Measurements from ENCODE around the gene MCC. TPM values are rescaled to one million over a fixed set of nuclear protein-coding genes. Genes with fewer than 3 reads are reported as not detected.

MCC gene
- total RNA-seq, 2 experiments from 2014 or later = 0.25 TPM; not detected in 1

DNA sequence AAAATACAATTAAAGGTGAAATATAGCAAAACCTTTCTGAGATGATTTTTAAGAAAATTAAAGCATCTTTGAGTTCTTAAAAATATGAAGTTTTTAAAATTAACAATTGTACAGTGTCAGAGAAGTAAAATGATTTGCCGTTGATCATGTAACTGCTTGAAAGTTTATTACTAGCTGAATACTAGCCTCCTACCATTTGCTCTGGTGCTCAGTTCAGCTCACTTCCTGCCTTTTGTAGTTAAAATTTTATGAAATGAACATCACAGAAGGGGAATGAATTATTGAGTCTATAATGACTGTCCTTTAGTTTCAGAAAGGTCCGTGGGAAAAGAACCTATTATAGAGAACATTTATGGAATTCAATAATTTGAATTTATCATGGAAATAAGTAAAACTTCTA, 34.9 kb upstream of the MCC start:
- intact Hi-C loops (cut with micrococcal nuclease; ENCODE audit: unreplicated experiment) = loop anchor here (1.0 to 5.0 kb wide), 3 partner anchors 10 to 601 kb away; partner anchors contain the start of genes DCP2, REEP5 and YTHDC2
- peaks cover 49% of the 10 kb centered on the region for H3K4me1 ChIP-seq (ENCODE audit: insufficient read depth, low read length, poor library complexity, severe bottlenecking)
- H3K36me3 ChIP-seq (ENCODE audit: insufficient read depth, low read length) = peaks cover 58% of the 10 kb centered on the region
- peak; percentile 38 for DNase-seq (ENCODE audit: low spot score)
- H3K27ac ChIP-seq (ENCODE audit: low read depth, low read length, poor library complexity, severe bottlenecking) = peak overlapping the region; percentile 90
- H3K9me2 ChIP-seq (ENCODE audit: insufficient read depth, low read length) = no peaks in the 10 kb centered on the region
- peaks cover 98% of the 10 kb centered on the region for H3K79me2 ChIP-seq (ENCODE audit: insufficient read depth, low read depth, low read length)
- no peak for TF ChIP-seq EZH2phosphoT487 (IDR thresholded peaks at IDR 0.05; ENCODE audit: borderline replicate concordance, low read depth, low read length)
- TF ChIP-seq, protein P1, sequence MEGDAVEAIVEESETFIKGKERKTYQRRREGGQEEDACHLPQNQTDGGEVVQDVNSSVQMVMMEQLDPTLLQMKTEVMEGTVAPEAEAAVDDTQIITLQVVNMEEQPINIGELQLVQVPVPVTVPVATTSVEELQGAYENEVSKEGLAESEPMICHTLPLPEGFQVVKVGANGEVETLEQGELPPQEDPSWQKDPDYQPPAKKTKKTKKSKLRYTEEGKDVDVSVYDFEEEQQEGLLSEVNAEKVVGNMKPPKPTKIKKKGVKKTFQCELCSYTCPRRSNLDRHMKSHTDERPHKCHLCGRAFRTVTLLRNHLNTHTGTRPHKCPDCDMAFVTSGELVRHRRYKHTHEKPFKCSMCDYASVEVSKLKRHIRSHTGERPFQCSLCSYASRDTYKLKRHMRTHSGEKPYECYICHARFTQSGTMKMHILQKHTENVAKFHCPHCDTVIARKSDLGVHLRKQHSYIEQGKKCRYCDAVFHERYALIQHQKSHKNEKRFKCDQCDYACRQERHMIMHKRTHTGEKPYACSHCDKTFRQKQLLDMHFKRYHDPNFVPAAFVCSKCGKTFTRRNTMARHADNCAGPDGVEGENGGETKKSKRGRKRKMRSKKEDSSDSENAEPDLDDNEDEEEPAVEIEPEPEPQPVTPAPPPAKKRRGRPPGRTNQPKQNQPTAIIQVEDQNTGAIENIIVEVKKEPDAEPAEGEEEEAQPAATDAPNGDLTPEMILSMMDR (conservative IDR thresholded peaks at IDR 0.05; ENCODE audit: low read length) = no peak
- BruUV-seq (replicated peaks) = no TSS peak
- H2AFZ ChIP-seq (ENCODE audit: low read length) = peak overlapping the region; percentile 1; the same call in 1 of the 2 replicates
- CTCF ChIA-PET (ENCODE audit: unreplicated experiment) = no interaction called here
- H4K20me1 ChIP-seq (ENCODE audit: insufficient read depth, low read length) = no peaks in the 10 kb centered on the region
- POLR2A ChIA-PET = interaction anchor here (0.9 to 3.1 kb wide), 9 partner anchors 9 to 600 kb away, joined by 3 to 20 read pairs (median 6); partner anchors contain the start of genes DCP2 and YTHDC2
- peak overlapping the region; percentile 60 for H3K4me3 ChIP-seq (ENCODE audit: low read depth, low read length, poor library complexity, severe bottlenecking)
- peak overlapping the region; percentile 69 for H3K4me2 ChIP-seq (ENCODE audit: low read length)
- peaks cover 4% of the 10 kb centered on the region; the same call in 1 of the 2 replicates for H3K9me3 ChIP-seq (ENCODE audit: low read length)

DNA sequence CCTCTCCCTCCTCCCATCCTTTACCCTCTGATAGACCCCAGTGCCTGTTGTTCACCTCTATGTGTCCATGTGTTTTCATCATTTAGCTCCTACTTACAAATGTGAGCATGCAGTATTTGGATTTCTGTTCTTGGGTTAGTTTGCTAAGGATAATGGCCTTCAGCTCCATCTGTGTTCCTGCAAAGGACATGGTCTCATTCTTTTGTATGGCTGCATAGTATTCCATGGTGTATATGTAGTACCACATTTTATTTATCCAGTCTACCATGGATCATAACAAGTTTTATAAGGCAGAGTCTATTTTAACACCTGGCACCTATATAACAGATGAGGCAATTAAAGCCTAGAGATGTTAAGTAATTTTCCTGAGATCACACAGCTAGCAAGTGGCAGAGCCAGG, 32.6 kb upstream of the MCC start:
- Histone ChIP-seq H3K27ac (ENCODE audit: low read depth, low read length, poor library complexity, severe bottlenecking) (no peak overlapping the region), H3K9me3 (ENCODE audit: low read length) (peaks cover 4% of the 10 kb centered on the region; the same call in 1 of the 2 replicates), H4K20me1 (ENCODE audit: insufficient read depth, low read length) (no peaks in the 10 kb centered on the region), H3K9me2 (ENCODE audit: insufficient read depth, low read length) (no peaks in the 10 kb centered on the region), H3K4me3 (ENCODE audit: low read depth, low read length, poor library complexity, severe bottlenecking) (no peak overlapping the region), H2AFZ (ENCODE audit: low read length) (no peak overlapping the region), H3K4me2 (ENCODE audit: low read length) (peak overlapping the region; percentile 69; the same call in 1 of the 2 replicates), H3K36me3 (ENCODE audit: insufficient read depth, low read length) (peaks cover 58% of the 10 kb centered on the region), H3K4me1 (ENCODE audit: insufficient read depth, low read length, poor library complexity, severe bottlenecking) (peaks cover 62% of the 10 kb centered on the region), H3K79me2 (ENCODE audit: insufficient read depth, low read depth, low read length) (peaks cover 97% of the 10 kb centered on the region)
- intact Hi-C loops (cut with micrococcal nuclease; ENCODE audit: unreplicated experiment) = loop anchor here (5.0 kb wide), 2 partner anchors 544 to 599 kb away; partner anchors contain the start of genes DCP2 and REEP5
- ChIA-PET CTCF (ENCODE audit: unreplicated experiment) (no interaction called here), POLR2A (no interaction called here)
- no TSS peak for BruUV-seq (replicated peaks)
- TF ChIP-seq, protein P1 (conservative IDR thresholded peaks at IDR 0.05; ENCODE audit: low read length) = no peak
- TF ChIP-seq EZH2phosphoT487 (IDR thresholded peaks at IDR 0.05; ENCODE audit: borderline replicate concordance, low read depth, low read length) = no peak
- no peak for DNase-seq (ENCODE audit: low spot score)

DNA sequence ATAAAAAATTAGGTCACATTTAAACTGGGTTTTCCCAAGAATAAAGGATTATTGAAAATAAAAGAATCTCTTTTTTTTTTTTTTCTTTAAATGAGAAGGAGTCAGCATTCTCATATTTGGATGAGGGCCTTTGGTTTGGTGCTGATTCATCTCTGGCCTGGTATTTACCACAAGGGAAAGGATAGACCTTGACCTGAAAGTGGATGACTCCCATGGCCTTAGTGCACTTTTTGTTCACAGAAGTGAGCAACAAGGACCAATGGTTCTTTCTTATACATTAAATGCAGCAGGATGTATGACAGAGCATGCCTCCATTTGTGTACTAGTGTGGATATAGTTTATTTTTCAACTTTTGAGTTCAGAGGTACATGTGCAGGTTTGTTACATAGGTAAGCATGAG, 32.2 kb upstream of the MCC start:
- peaks cover 62% of the 10 kb centered on the region for H3K4me1 ChIP-seq (ENCODE audit: insufficient read depth, low read length, poor library complexity, severe bottlenecking)
- no peaks in the 10 kb centered on the region for H4K20me1 ChIP-seq (ENCODE audit: insufficient read depth, low read length)
- ChIA-PET POLR2A (interaction anchor here (0.6 kb wide), 1 partner anchor 458 kb away, joined by 3 read pairs; no protein-coding TSS in a partner anchor), CTCF (ENCODE audit: unreplicated experiment) (no interaction called here)
- no TSS peak for BruUV-seq (replicated peaks)
- intact Hi-C loops (cut with micrococcal nuclease; ENCODE audit: unreplicated experiment) = loop anchor here (5.0 kb wide), 2 partner anchors 543 to 598 kb away; partner anchors contain the start of genes DCP2 and REEP5
- H3K4me2 ChIP-seq (ENCODE audit: low read length) = no peak overlapping the region
- H3K9me2 ChIP-seq (ENCODE audit: insufficient read depth, low read length) = no peaks in the 10 kb centered on the region
- H2AFZ ChIP-seq (ENCODE audit: low read length) = no peak overlapping the region
- H3K79me2 ChIP-seq (ENCODE audit: insufficient read depth, low read depth, low read length) = peaks cover 97% of the 10 kb centered on the region
- no peak overlapping the region for H3K4me3 ChIP-seq (ENCODE audit: low read depth, low read length, poor library complexity, severe bottlenecking)
- DNase-seq (ENCODE audit: low spot score) = no peak
- H3K9me3 ChIP-seq (ENCODE audit: low read length) = peaks cover 4% of the 10 kb centered on the region; the same call in 1 of the 2 replicates
- peaks cover 58% of the 10 kb centered on the region for H3K36me3 ChIP-seq (ENCODE audit: insufficient read depth, low read length)
- H3K27ac ChIP-seq (ENCODE audit: low read depth, low read length, poor library complexity, severe bottlenecking) = peak overlapping the region; percentile 10
- TF ChIP-seq, protein P1 (conservative IDR thresholded peaks at IDR 0.05; ENCODE audit: low read length) = no peak
- no peak for TF ChIP-seq EZH2phosphoT487 (IDR thresholded peaks at IDR 0.05; ENCODE audit: borderline replicate concordance, low read depth, low read length)
